NCI-H82 treated with DMSO at 0.1 percent for 48 hours (cell line): ENCODE data around the gene VIPAS39.
"Not testable (repeated sequence)": the region's sequence is repeated elsewhere in the genome, so short reads cannot be mapped to it uniquely, and the experiment has no call there.

Experiments used
- DNase-seq: peaks from one replicate; lab custom pipeline; 2025; ENCODE audit not compliant: unreplicated experiment; lab: John Stamatoyannopoulos, UW

VIPAS39 gene

DNA sequence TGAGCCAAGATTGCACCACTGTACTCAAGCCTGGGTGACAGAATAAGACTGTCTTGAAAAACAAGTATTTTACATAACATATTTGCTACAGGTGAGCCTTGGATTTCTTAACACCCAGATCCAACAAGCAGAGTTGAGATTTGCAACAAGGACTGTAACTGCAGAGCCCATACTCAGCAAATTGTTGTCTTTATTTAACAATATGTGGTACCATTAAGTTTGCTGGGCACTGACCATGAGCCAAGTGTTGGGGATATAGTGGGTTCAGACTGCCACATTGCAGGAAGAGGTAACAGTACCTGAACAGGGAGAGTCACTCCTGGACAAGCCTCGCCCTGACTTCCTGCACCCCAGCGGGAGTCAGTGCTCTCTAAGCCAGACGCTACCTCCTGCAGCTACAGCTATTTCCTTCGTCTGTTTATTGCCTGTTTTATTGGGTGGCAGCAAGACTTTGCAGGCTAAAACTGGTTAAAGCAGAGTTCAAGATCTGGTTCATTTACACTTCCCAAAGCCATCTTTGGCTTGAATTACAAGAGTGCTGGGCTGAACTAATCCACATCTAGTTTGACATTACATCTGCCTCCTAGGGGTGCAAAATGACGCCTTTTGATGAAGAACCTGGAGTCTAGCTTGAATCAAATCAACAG lies 12.9 kb upstream of the VIPAS39 start:
- DNase-seq: no peak

DNA sequence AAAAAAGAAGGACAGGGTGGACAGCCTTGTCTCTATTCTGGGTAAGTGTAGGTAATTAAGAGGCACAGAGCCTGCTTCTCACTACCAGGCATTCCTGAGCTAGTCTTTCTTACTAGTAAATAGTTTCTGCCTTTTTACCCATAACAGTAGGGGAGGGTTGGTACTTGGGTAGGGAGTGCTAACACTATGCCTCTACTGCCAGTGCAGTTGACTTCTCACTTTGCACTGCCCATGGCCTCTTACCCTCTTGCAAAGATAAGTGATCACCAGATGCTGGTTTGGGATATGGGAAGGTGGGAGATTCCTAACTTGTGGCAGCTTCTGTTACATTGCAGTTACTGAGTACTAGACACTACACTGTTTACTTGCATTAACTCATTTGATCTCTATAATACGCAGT lies 12.1 kb upstream of the VIPAS39 start:
- DNase-seq: no peak

- no peak for DNase-seq
These were observed 11.7 kb upstream of the VIPAS39 start for GRCh38 chr14:77469067-77469505.

DNA sequence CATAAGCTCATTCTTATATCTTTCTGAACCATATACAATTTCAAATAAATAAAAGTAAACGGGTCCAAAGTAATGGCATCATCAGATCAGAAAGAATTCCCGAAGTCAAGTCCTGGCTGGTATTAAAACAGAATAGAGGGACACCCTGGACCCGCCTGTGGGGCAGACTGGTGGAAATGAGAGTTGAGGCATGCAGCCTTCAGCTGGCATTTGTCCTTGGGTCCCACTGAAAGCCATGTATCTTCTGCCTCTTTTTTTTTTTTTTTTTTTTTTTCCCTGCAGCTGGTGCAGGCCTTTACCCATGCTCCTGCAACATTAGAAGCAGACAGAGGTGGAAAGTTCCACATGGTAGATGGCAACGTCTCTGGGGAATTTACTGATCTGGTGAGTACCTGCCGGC lies 10.4 kb upstream of the VIPAS39 start:
- DNase-seq: no peak

- DNase-seq: peak; percentile 45
These were observed 1.8 kb upstream of the VIPAS39 start for GRCh38 chr14:77459072-77459723.

GRCh38 chr14:77458249-77458950 lies 999 bp upstream of the VIPAS39 start:
- no peak for DNase-seq

DNA sequence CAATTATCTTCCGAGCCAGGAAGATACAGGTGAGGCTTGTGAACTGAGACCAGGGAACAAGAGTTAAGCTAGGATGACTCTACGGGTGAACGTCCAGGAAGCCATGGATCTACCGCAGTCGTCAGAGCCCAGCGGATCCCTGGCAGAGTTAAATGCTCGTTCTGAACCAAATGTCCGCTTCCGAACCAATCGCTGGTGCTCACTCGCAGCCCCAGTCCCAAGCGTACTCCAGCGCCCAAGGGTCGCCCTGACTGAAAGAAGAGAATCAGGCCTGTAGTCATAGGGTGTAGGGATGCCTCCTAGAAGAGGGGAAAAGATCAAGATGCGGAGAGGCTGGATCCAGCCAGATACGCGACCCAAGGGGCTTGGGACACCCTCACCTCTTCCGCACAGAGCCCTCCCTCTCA lies 283 bp downstream of the VIPAS39 start:
- no peak for DNase-seq

- DNase-seq: no peak
These were observed 1.3 kb downstream of the VIPAS39 start for GRCh38 chr14:77455966-77456640.

GRCh38 chr14:77442196-77442595 lies 15.2 kb downstream of the VIPAS39 start:
- DNase-seq: no peak

DNA sequence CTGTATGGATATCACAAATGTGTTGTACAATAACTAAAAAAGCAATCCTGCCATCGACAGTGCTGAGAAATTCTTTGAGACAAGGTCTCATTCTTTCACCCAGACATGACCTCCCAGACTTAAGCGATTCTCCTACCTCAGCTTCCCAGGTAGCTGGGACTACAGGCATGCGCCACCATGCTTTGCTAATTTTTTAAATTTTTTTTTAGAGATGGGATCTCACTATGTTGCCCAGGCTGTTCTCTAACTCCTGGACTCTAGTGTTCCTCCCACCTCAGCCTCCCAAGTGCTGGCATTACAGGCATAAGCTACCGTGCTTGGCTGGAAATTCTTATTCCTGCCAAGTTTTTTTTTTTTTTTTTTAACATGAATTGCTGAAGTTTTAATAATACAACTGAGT lies 17.5 kb downstream of the VIPAS39 start:
- no peak for DNase-seq

GRCh38 chr14:77438596-77438995 lies 18.8 kb downstream of the VIPAS39 start:
- DNase-seq: no peak

DNA sequence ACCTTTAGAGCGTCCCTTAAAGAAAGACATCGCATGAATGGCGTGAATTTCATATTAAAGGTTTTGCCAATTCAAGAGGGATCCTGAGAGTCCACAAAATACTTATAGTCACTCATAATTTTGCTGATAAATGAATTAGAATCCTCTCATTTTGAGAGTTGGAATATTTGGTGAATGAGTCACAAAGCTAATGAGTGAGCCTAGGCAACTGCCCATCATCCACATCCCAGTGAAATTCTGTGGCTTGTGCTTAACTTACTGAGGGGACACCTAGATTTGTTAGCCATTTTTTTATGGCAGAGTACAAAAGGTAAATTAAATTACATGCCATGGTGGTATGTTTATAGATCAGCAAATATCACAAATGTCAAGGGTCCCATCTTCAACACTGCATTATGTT lies 21.4 kb downstream of the VIPAS39 start:
- DNase-seq: no peak

GRCh38 chr14:77426396-77426795 lies 31.0 kb downstream of the VIPAS39 start:
- DNase-seq: no peak

DNA sequence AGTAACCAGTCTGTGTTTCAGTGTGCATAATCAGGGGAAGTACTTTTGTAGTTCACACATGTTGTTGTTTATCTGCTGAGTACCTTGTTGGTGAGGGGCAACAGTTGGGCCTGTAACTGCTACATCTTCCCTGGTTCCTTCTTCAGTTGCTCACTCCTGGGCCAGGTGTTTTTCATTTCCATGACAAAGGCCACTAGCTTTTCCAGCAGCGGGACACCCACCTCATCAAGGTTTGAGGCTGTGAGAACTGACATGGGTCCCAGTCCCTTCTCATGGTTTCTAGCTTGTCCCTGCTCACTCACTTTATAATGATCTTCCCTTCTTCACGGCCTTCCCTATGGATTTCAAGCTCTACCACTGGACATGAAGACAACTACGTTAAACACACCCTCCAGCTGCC lies 32.5 kb downstream of the VIPAS39 start:
- no peak for DNase-seq

DNA sequence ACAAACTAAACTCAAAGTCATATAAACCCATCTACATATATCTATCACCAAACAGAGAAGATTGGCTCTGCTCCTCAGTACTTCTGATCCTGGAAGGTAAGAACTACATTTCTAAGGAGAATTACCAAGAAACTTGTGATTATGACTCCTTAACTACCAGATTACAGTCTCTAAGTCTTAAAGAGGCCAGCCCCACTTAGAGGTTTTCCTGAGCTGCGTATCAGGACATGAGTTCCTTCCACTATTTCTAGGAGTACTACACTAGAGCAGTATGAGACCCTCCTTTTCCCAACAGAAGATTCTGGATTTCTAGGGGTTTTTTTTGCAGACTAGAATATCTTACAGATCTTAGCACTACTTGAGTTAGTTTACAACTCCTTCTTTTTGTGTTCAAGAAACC lies 34.0 kb downstream of the VIPAS39 start, which contains the start of gene NOXRED1:
TSS of gene NOXRED1 (minus strand) at position 101 of the 400 bp plus-strand sequence. CDS start 634 bp downstream, outside the sequence.
- no peak for DNase-seq

DNA sequence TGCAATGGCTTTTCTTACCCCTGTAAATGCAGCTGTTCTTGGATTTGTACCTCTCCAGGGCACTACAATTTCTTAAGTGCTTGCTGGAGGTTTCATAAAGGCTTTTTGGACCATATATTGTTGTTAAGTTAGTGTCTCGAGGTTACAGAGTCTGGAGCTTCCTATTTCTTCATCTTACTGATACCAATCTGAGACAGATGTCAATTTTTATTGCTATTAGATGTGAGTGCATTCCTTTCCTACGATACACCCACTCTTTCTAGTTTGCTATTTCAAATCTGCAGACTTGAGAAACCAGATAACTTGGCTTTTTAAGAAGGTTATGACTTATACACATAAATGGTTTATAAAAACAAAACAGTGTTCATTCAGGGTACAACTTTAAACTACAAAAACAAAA lies 36.2 kb downstream of the VIPAS39 start:
- DNase-seq: no peak

DNA sequence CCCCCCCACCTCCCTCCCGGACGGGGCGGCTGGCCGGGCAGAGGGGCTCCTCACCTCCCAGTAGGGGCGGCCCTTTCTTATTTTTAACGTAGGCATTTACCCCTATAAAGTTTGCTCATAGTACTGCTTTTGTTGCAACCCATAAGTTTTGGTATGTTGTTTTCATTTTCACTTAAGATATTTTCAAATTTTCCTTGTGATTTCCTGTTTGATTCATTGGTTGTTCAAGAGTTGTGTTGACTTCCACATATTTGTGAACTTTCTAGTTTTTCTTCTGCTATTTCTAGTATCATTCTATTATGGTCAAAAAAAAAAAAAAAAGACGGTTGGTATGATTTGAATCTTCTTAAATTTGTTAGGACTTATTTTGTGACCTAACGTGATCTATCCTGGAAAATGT lies 40.6 kb downstream of the VIPAS39 start:
- no peak for DNase-seq

DNA sequence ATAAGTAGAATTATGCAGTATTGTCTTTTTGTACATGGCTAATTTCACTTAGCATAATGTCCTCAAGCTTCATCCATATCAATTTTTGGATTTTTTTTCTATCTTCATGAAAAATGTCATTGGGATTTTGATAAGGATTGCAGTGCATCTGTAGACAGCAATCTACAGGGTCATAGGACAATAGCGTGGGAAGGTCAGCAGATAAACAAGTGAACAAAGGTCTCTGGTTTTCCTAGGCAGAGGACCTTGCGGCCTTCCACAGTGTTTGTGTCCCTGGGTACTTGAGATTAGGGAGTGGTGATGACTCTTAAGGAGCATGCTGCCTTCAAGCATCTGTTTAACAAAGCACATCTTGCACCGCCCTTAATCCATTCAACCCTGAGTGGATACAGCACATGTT lies 41.3 kb downstream of the VIPAS39 start:
- not testable (repeated sequence) for DNase-seq

DNA sequence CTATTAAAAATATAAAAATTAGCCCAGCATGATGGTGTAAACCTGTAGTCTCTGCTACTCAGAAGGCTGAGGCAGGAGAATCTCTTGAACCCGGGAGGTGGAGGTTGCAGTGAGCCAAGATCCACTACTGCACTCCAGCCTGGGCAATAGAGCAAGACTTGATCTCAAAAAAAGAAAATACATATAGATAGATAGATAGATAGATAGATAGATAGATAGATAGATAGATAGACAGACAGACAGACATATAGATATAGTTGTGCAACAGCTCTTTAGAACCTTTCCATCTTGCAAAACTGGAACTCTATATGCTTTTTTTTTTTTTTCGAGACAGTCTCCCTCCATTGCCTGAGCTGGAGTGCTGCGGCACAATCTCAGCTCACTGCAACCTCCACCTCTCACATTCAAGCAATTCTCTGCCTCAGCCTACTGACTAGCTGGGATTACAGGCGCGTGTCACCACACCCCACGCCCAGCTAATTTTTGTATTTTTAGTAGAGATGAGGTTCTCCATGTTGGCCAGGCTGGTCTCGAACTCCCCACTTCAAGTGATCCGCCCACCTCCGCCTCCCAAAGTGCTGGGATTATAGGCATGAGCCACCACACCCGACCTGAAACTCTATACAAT lies 41.9 kb downstream of the VIPAS39 start:
- DNase-seq: not testable (repeated sequence)

DNA sequence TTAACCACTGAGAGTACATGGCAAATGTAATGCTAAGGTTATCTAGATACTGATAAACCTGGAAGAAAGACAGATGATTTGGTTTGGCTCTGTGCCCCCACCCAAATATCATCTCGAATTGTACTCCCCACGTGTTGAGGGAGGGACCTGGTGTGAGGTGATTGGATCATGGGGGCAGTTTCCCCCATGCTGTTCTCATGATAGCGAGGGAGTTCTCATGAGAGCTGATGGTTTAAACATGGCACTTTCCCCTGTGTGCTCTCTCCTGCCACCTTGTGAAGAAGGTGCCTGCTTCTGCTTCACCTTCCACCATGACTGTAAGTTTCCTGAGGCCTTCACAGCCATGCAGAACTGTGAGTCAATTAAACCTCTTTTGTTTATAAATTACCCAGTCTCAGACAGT lies 48.3 kb downstream of the VIPAS39 start:
- DNase-seq: no peak

- no peak for DNase-seq
These were observed 50.2 kb downstream of the VIPAS39 start for GRCh38 chr14:77407158-77407557.
